HG02588 (cell line): ENCODE measurements around the gene ARHGEF35.
"Not testable (repeated sequence)": the region's sequence is repeated elsewhere in the genome, so short reads cannot be mapped to it uniquely, and the experiment has no call there.

ENCODE experiments used
- ATAC-seq: cut with Tn5 transposase; IDR thresholded peaks from one replicate; pipeline ENCODE4 v1.9.1; 2021; ENCODE audit warnings: mild to moderate bottlenecking, moderate library complexity; ENCODE audit not compliant: unreplicated experiment

Gene ARHGEF35

GRCh38 chr7:144195212-144195872 lies at the start of gene ARHGEF35:
Gene ARHGEF35 (minus strand): TSS chr7:144195833. CDS start chr7:144188383, 7,450 bp downstream.
- ATAC-seq, result peak; percentile 73

GRCh38 chr7:144245372-144245771 lies 49.7 kb upstream of the ARHGEF35 start:
- not testable (repeated sequence) for ATAC-seq

- ATAC-seq, result not testable (repeated sequence)
These were observed 43.7 kb upstream of the ARHGEF35 start, which contains the start of gene OR2A42 for GRCh38 chr7:144239365-144239764. Gene OR2A42 (minus strand): TSS chr7:144239605. CDS start chr7:144232843, 6,762 bp downstream.

- ATAC-seq, result not testable (repeated sequence)
These were observed 43.0 kb upstream of the ARHGEF35 start for GRCh38 chr7:144238530-144239082.

GRCh38 chr7:144233039-144233438 lies 37.4 kb upstream of the ARHGEF35 start:
- ATAC-seq, result not testable (repeated sequence)

GRCh38 chr7:144231027-144231426 lies 35.4 kb upstream of the ARHGEF35 start:
- not testable (repeated sequence) for ATAC-seq

- not testable (repeated sequence) for ATAC-seq
These were observed 33.2 kb upstream of the ARHGEF35 start for GRCh38 chr7:144228810-144229209.

GRCh38 chr7:144226866-144227265 lies 31.2 kb upstream of the ARHGEF35 start:
- not testable (repeated sequence) for ATAC-seq

GRCh38 chr7:144223675-144224074 lies 28.0 kb upstream of the ARHGEF35 start:
- ATAC-seq, result not testable (repeated sequence)

GRCh38 chr7:144220531-144220930 lies 24.9 kb upstream of the ARHGEF35 start:
- not testable (repeated sequence) for ATAC-seq

GRCh38 chr7:144219149-144219548 lies 23.5 kb upstream of the ARHGEF35 start:
- ATAC-seq, result not testable (repeated sequence)

GRCh38 chr7:144218581-144218980 lies 22.9 kb upstream of the ARHGEF35 start:
- not testable (repeated sequence) for ATAC-seq

GRCh38 chr7:144217200-144217599 lies 21.6 kb upstream of the ARHGEF35 start:
- not testable (repeated sequence) for ATAC-seq

GRCh38 chr7:144205306-144205705 lies 9.7 kb upstream of the ARHGEF35 start:
- ATAC-seq, result not testable (repeated sequence)

- ATAC-seq, result not testable (repeated sequence)
These were observed 7.5 kb upstream of the ARHGEF35 start for GRCh38 chr7:144203086-144203485.

GRCh38 chr7:144201978-144202377 lies 6.3 kb upstream of the ARHGEF35 start:
- ATAC-seq, result not testable (repeated sequence)

GRCh38 chr7:144198934-144199333 lies 3.3 kb upstream of the ARHGEF35 start:
- ATAC-seq, result not testable (repeated sequence)

GRCh38 chr7:144194453-144194852 lies 1.2 kb downstream of the ARHGEF35 start:
- ATAC-seq, result not testable (repeated sequence)

GRCh38 chr7:144193782-144194181 lies 1.9 kb downstream of the ARHGEF35 start:
- not testable (repeated sequence) for ATAC-seq

GRCh38 chr7:144188578-144189171 lies 7.0 kb downstream of the ARHGEF35 start:
- not testable (repeated sequence) for ATAC-seq

GRCh38 chr7:144187848-144188247 lies 7.8 kb downstream of the ARHGEF35 start:
- not testable (repeated sequence) for ATAC-seq

- not testable (repeated sequence) for ATAC-seq
These were observed 12.5 kb downstream of the ARHGEF35 start, which contains the start of gene CTAGE4 for GRCh38 chr7:144183166-144183565. Gene CTAGE4 (plus strand): TSS chr7:144183466. CDS start chr7:144183504, 38 bp downstream.
